ENCODE measurements around the gene PPIL6.
A peak's percentile ranks its signal among the peaks of the same experiment; 100 is the strongest.

Gene PPIL6

GRCh38 chr6:109484122-109484521 lies 43.7 kb upstream of the PPIL6 start:
- Histone ChIP-seq H2BK120ac (ENCODE audit: low read depth, low read length) (no peak overlapping the region), H3K27ac (ENCODE audit: low read length, poor library complexity, severe bottlenecking) (no peak overlapping the region), H3K27me3 (ENCODE audit: control insufficient read depth in 1 of 2, insufficient read depth in 1 of 2, low read length in 2 of 2) (peaks cover 0 to 4% of the 10 kb centered on the region in 2 experiments), H3K14ac (ENCODE audit: low read length in 2 of 2) (no peak overlapping the region), H3K36me3 (ENCODE audit: control insufficient read depth in 1 of 2, insufficient read depth in 2 of 2, low read depth in 1 of 2, low read length in 2 of 2) (peaks cover 2 to 25% of the 10 kb centered on the region in 2 experiments), H3K4me2 (ENCODE audit: low read length, poor library complexity, severe bottlenecking) (no peak overlapping the region), H3K4me3 (ENCODE audit: insufficient read depth in 1 of 2, low read depth in 1 of 2, low read length in 2 of 2) (peak overlapping the region in 1 of 2 experiments; percentile 78), H2AFZ (ENCODE audit: low read depth, low read length) (no peak overlapping the region), H3K4ac (ENCODE audit: low read depth in 1 of 2, low read length in 2 of 2) (no peak overlapping the region), H3K18ac (ENCODE audit: low read depth in 1 of 2, low read length in 2 of 2) (no peak overlapping the region), H2BK12ac (ENCODE audit: low read length in 2 of 2) (no peak overlapping the region), H4K91ac (ENCODE audit: low read length) (no peak overlapping the region), H3K23ac (ENCODE audit: low read length in 2 of 2) (no peak overlapping the region), H2BK5ac (ENCODE audit: low read depth, low read length, poor library complexity, severe bottlenecking) (no peak overlapping the region), H3K9ac (ENCODE audit: low read length) (peak overlapping the region; percentile 80), H3K9me3 (ENCODE audit: control insufficient read depth, low read length) (no peaks in the 10 kb centered on the region), H2BK15ac (ENCODE audit: low read depth, poor library complexity, severe bottlenecking) (no peak overlapping the region), H2AK5ac (ENCODE audit: low read length, severe bottlenecking) (no peak overlapping the region), H4K8ac (ENCODE audit: low read length) (no peak overlapping the region), H3K79me1 (replicated peaks; ENCODE audit: low read length, poor library complexity, severe bottlenecking) (peaks cover 10% of the 10 kb centered on the region), H3K4me1 (ENCODE audit: control insufficient read depth, insufficient read depth, low read depth, low read length) (peaks cover 5% of the 10 kb centered on the region)
- peak; percentile 18 for DNase-seq
- 73% methylated on average over 3 of the region's 3 CpGs for WGBS

- Histone ChIP-seq H3K79me1 (replicated peaks; ENCODE audit: low read length, poor library complexity, severe bottlenecking) (peaks cover 10% of the 10 kb centered on the region), H3K4me1 (ENCODE audit: control insufficient read depth, insufficient read depth, low read depth, low read length) (peaks cover 5% of the 10 kb centered on the region), H4K8ac (ENCODE audit: low read length) (no peak overlapping the region), H3K9ac (ENCODE audit: low read length) (peak overlapping the region; percentile 80), H3K27ac (ENCODE audit: low read length, poor library complexity, severe bottlenecking) (no peak overlapping the region), H3K14ac (ENCODE audit: low read length in 2 of 2) (no peak overlapping the region), H2BK12ac (ENCODE audit: low read length in 2 of 2) (no peak overlapping the region), H3K4me3 (ENCODE audit: insufficient read depth in 1 of 2, low read depth in 1 of 2, low read length in 2 of 2) (peak overlapping the region; percentile 61 to 78), H2AK5ac (ENCODE audit: low read length, severe bottlenecking) (no peak overlapping the region), H3K27me3 (ENCODE audit: control insufficient read depth in 1 of 2, insufficient read depth in 1 of 2, low read length in 2 of 2) (peaks cover 0 to 4% of the 10 kb centered on the region in 2 experiments), H3K4ac (ENCODE audit: low read depth in 1 of 2, low read length in 2 of 2) (peak overlapping the region in 1 of 2 experiments; percentile 21), H3K18ac (ENCODE audit: low read depth in 1 of 2, low read length in 2 of 2) (no peak overlapping the region), H2AFZ (ENCODE audit: low read depth, low read length) (no peak overlapping the region), H2BK15ac (ENCODE audit: low read depth, poor library complexity, severe bottlenecking) (no peak overlapping the region), H2BK120ac (ENCODE audit: low read depth, low read length) (no peak overlapping the region), H3K23ac (ENCODE audit: low read length in 2 of 2) (no peak overlapping the region), H4K91ac (ENCODE audit: low read length) (no peak overlapping the region), H3K9me3 (ENCODE audit: control insufficient read depth, low read length) (no peaks in the 10 kb centered on the region), H3K36me3 (ENCODE audit: control insufficient read depth in 1 of 2, insufficient read depth in 2 of 2, low read depth in 1 of 2, low read length in 2 of 2) (peaks cover 2 to 26% of the 10 kb centered on the region in 2 experiments), H2BK5ac (ENCODE audit: low read depth, low read length, poor library complexity, severe bottlenecking) (no peak overlapping the region), H3K4me2 (ENCODE audit: low read length, poor library complexity, severe bottlenecking) (peak overlapping the region; percentile 78)
- no peak for DNase-seq
- 6% methylated on average over 5 of the region's 6 CpGs for WGBS
Measured at GRCh38 chr6:109483735-109484057, 43.3 kb upstream of the PPIL6 start.

- H3K14ac ChIP-seq (ENCODE audit: low read length in 2 of 2), result no peak within 1 kb of the TSS
- peak within 1 kb of the TSS; percentile 15 for H4K91ac ChIP-seq (ENCODE audit: low read length)
- H2BK5ac ChIP-seq (ENCODE audit: low read depth, low read length, poor library complexity, severe bottlenecking), result peak within 1 kb of the TSS; percentile 69
- H2BK15ac ChIP-seq (ENCODE audit: low read depth, poor library complexity, severe bottlenecking), result peak within 1 kb of the TSS; percentile 69
- H3K9me3 ChIP-seq (ENCODE audit: control insufficient read depth, low read length), result no peaks in the 10 kb centered on the region
- peak within 1 kb of the TSS; percentile 90 to 91 for H3K4me3 ChIP-seq (ENCODE audit: insufficient read depth in 1 of 2, low read depth in 1 of 2, low read length in 2 of 2)
- 1% methylated on average over 28 of the region's 97 CpGs for WGBS
- peaks cover 7% of the 10 kb centered on the region for H3K4me1 ChIP-seq (ENCODE audit: control insufficient read depth, insufficient read depth, low read depth, low read length)
- H3K79me1 ChIP-seq (replicated peaks; ENCODE audit: low read length, poor library complexity, severe bottlenecking), result peaks cover 10% of the 10 kb centered on the region
- H3K36me3 ChIP-seq (ENCODE audit: control insufficient read depth in 1 of 2, insufficient read depth in 2 of 2, low read depth in 1 of 2, low read length in 2 of 2), result peaks cover 2 to 27% of the 10 kb centered on the region in 2 experiments
- H4K8ac ChIP-seq (ENCODE audit: low read length), result peak within 1 kb of the TSS; percentile 72
- peak within 1 kb of the TSS in 1 of 2 experiments; percentile 35 for H3K4ac ChIP-seq (ENCODE audit: low read depth in 1 of 2, low read length in 2 of 2)
- no peak within 1 kb of the TSS for H3K23ac ChIP-seq (ENCODE audit: low read length in 2 of 2)
- peaks cover 0 to 3% of the 10 kb centered on the region in 2 experiments for H3K27me3 ChIP-seq (ENCODE audit: control insufficient read depth in 1 of 2, insufficient read depth in 1 of 2, low read length in 2 of 2)
- no peak within 1 kb of the TSS for H2BK12ac ChIP-seq (ENCODE audit: low read length in 2 of 2)
- H2BK120ac ChIP-seq (ENCODE audit: low read depth, low read length), result peak within 1 kb of the TSS; percentile 79
- peak within 1 kb of the TSS; percentile 6 for H3K27ac ChIP-seq (ENCODE audit: low read length, poor library complexity, severe bottlenecking)
- peak within 1 kb of the TSS; percentile 75 to 86 for H3K18ac ChIP-seq (ENCODE audit: low read depth in 1 of 2, low read length in 2 of 2)
- H3K9ac ChIP-seq (ENCODE audit: low read length), result peak within 1 kb of the TSS; percentile 88
- peak within 1 kb of the TSS; percentile 43 for H2AFZ ChIP-seq (ENCODE audit: low read depth, low read length)
- H2AK5ac ChIP-seq (ENCODE audit: low read length, severe bottlenecking), result peak within 1 kb of the TSS; percentile 51
- H3K4me2 ChIP-seq (ENCODE audit: low read length, poor library complexity, severe bottlenecking), result peak within 1 kb of the TSS; percentile 78
- peak; percentile 89 for DNase-seq
Measured at GRCh38 chr6:109482905-109483734, 42.7 kb upstream of the PPIL6 start, which contains the start of gene ZBTB24. Gene ZBTB24, minus strand, starts transcription at chr6:109483219. Its CDS starts 1,193 bp downstream, at chr6:109482026.

GRCh38 chr6:109480993-109481480 lies 40.6 kb upstream of the PPIL6 start:
- no peaks in the 10 kb centered on the region for H3K9me3 ChIP-seq (ENCODE audit: control insufficient read depth, low read length)
- H3K14ac ChIP-seq (ENCODE audit: low read length in 2 of 2), result no peak overlapping the region
- no peak overlapping the region for H3K4ac ChIP-seq (ENCODE audit: low read depth in 1 of 2, low read length in 2 of 2)
- H2AFZ ChIP-seq (ENCODE audit: low read depth, low read length), result no peak overlapping the region
- no peak overlapping the region for H3K27ac ChIP-seq (ENCODE audit: low read length, poor library complexity, severe bottlenecking)
- H3K23ac ChIP-seq (ENCODE audit: low read length in 2 of 2), result no peak overlapping the region
- H2BK120ac ChIP-seq (ENCODE audit: low read depth, low read length), result no peak overlapping the region
- no peak overlapping the region for H2BK5ac ChIP-seq (ENCODE audit: low read depth, low read length, poor library complexity, severe bottlenecking)
- no peak overlapping the region for H2AK5ac ChIP-seq (ENCODE audit: low read length, severe bottlenecking)
- H3K36me3 ChIP-seq (ENCODE audit: control insufficient read depth in 1 of 2, insufficient read depth in 2 of 2, low read depth in 1 of 2, low read length in 2 of 2), result peaks cover 9 to 44% of the 10 kb centered on the region in 2 experiments
- no peak overlapping the region for H4K91ac ChIP-seq (ENCODE audit: low read length)
- DNase-seq, result no peak
- no peak overlapping the region for H2BK15ac ChIP-seq (ENCODE audit: low read depth, poor library complexity, severe bottlenecking)
- H3K4me2 ChIP-seq (ENCODE audit: low read length, poor library complexity, severe bottlenecking), result no peak overlapping the region
- no peaks in the 10 kb centered on the region for H3K27me3 ChIP-seq (ENCODE audit: control insufficient read depth in 1 of 2, insufficient read depth in 1 of 2, low read length in 2 of 2)
- H3K4me3 ChIP-seq (ENCODE audit: insufficient read depth in 1 of 2, low read depth in 1 of 2, low read length in 2 of 2), result peak overlapping the region in 1 of 2 experiments; percentile 54
- no peak overlapping the region for H2BK12ac ChIP-seq (ENCODE audit: low read length in 2 of 2)
- H4K8ac ChIP-seq (ENCODE audit: low read length), result no peak overlapping the region
- peaks cover 10% of the 10 kb centered on the region for H3K79me1 ChIP-seq (replicated peaks; ENCODE audit: low read length, poor library complexity, severe bottlenecking)
- peaks cover 17% of the 10 kb centered on the region for H3K4me1 ChIP-seq (ENCODE audit: control insufficient read depth, insufficient read depth, low read depth, low read length)
- H3K9ac ChIP-seq (ENCODE audit: low read length), result no peak overlapping the region
- no peak overlapping the region for H3K18ac ChIP-seq (ENCODE audit: low read depth in 1 of 2, low read length in 2 of 2)
- WGBS, result 97% methylated on average over 7 of the region's 7 CpGs

Measured in mesenchymal stem cell (in vitro differentiated cells and primary cell).